ENCODE results near the gene ETDA. TPM values are rescaled to one million over a fixed set of nuclear protein-coding genes. Genes with fewer than 3 reads are reported as not detected.
"Not testable (repeated sequence)": the region's sequence is repeated elsewhere in the genome, so short reads cannot be mapped to it uniquely, and the experiment has no call there.

ETDA gene
- total RNA-seq (2014; rRNA removed; shearing (Covaris generic); ENCODE audit: low replicate concordance): not detected in 2 replicates

DNA sequence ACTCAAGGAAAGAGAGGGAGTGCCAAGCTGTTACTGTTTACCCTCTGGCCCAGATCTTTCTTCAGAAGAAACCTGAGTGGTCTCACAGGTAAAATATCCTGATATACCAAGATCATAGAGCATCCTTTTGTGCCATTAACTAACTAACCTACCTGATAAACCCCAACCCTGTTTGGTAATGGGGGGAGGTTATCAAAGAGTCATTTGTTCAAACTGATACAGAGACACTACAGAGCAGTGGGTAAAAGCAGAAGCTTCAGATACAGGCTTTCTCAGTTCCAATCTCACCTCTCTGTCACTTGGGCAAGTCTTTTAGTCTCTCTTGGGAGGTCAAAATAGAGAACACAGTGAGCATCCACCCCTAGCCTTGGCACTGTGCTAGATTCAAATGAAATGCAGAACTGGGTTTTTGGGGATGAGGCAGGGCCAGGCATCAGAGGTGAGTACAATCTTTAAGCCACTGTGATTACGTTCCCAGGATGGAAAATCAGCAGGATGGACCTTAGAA, at the start of gene ETDA:
Gene ETDA, plus strand, starts transcription at position 51 of the 508 bp plus-strand sequence. CDS start 1,216 bp downstream, outside the sequence.
- not testable (repeated sequence) for DNase-seq; H2AFZ ChIP-seq (ENCODE audit: low read length); H3K9ac ChIP-seq (ENCODE audit: low read length); H3K27me3 ChIP-seq (ENCODE audit: low read length); H3K27ac ChIP-seq (ENCODE audit: low read length); H4K20me1 ChIP-seq (ENCODE audit: insufficient read depth, low read depth, low read length); H3K79me2 ChIP-seq (ENCODE audit: low read length); H3K9me3 ChIP-seq (ENCODE audit: low read length); H3K4me2 ChIP-seq (ENCODE audit: low read depth, low read length, poor library complexity, severe bottlenecking); H3K36me3 ChIP-seq (ENCODE audit: insufficient read depth, low read length); H3K9me2 ChIP-seq (replicated peaks; ENCODE audit: insufficient read depth, low read length); H3K4me3 ChIP-seq (ENCODE audit: low read length); H3K4me1 ChIP-seq (ENCODE audit: low read length)

DNA sequence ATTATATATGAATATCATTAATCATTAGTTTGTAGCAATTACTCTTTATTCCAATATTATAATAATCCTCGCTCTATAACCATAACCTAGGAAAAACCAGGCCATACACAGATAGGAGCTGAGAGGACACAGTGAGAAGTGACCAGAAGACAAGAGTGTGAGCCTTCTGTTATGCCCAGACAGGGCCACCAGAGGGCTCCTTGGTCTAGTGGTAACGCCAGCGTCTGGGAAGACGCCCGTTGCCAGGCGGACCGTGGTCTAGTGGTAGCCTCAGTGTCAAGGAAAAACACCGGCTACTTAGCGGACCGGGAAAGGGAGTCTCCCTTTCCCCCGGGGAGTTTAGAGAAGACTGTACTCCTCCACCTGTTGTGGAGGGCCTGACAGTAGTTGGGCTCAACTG, 45.4 kb upstream of the ETDA start:
- not testable (repeated sequence) for H3K4me2 ChIP-seq (ENCODE audit: low read depth, low read length, poor library complexity, severe bottlenecking); H3K9me2 ChIP-seq (replicated peaks; ENCODE audit: insufficient read depth, low read length); H3K79me2 ChIP-seq (ENCODE audit: low read length); H3K36me3 ChIP-seq (ENCODE audit: insufficient read depth, low read length); H3K9ac ChIP-seq (ENCODE audit: low read length); H3K27ac ChIP-seq (ENCODE audit: low read length); H3K4me1 ChIP-seq (ENCODE audit: low read length); DNase-seq; H3K4me3 ChIP-seq (ENCODE audit: low read length); H2AFZ ChIP-seq (ENCODE audit: low read length); H4K20me1 ChIP-seq (ENCODE audit: insufficient read depth, low read depth, low read length); H3K27me3 ChIP-seq (ENCODE audit: low read length); H3K9me3 ChIP-seq (ENCODE audit: low read length)

DNA sequence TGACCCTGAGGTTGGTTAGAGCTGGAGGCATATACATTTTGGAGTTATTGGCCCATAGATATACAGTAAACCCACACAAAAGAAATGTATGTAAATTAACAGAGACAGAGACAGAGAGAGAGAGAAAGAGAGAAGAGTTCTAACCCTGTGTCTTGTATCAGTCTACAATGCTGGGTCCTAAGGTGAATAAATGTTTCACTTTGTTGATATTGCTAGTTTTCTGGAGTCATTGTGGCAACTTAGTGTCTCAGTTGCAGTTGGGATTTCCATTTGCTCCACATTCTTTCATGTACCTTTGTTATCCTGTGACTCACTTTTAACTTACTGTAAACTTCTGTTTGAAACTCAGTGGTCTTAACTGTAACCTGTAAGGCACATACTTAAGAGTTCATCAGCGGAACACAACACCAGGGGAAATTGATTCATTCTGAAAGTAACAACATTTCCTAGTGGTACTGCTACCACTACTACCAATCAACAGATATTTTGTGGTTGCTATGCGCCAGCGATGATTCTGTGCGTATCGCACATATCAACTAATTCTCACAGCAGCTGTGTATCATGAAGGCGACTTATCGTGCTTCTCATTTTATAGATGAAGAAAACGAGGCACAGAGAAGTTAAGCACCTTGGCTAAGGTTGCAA, 38.5 kb upstream of the ETDA start:
- Histone ChIP-seq H3K27ac (ENCODE audit: low read length) (no peak overlapping the region), H2AFZ (ENCODE audit: low read length) (no peak overlapping the region), H3K9me2 (replicated peaks; ENCODE audit: insufficient read depth, low read length) (no peaks in the 10 kb centered on the region), H3K4me1 (ENCODE audit: low read length) (no peaks in the 10 kb centered on the region), H3K4me3 (ENCODE audit: low read length) (no peak overlapping the region), H3K79me2 (ENCODE audit: low read length) (no peaks in the 10 kb centered on the region), H3K9me3 (ENCODE audit: low read length) (no peaks in the 10 kb centered on the region), H4K20me1 (ENCODE audit: insufficient read depth, low read depth, low read length) (no peaks in the 10 kb centered on the region), H3K36me3 (ENCODE audit: insufficient read depth, low read length) (no peaks in the 10 kb centered on the region), H3K4me2 (ENCODE audit: low read depth, low read length, poor library complexity, severe bottlenecking) (no peak overlapping the region), H3K27me3 (ENCODE audit: low read length) (no peaks in the 10 kb centered on the region), H3K9ac (ENCODE audit: low read length) (no peak overlapping the region)
- no peak for DNase-seq

- not testable (repeated sequence) for H3K4me3 ChIP-seq (ENCODE audit: low read length)
Observed at GRCh38 chrX:135245989-135246388, 5.9 kb upstream of the ETDA start.

GRCh38 chrX:135256087-135256684, 4.3 kb downstream of the ETDA start:
- not testable (repeated sequence) for H3K9me3 ChIP-seq (ENCODE audit: low read length); H3K9me2 ChIP-seq (replicated peaks; ENCODE audit: insufficient read depth, low read length); H3K4me2 ChIP-seq (ENCODE audit: low read depth, low read length, poor library complexity, severe bottlenecking); H3K79me2 ChIP-seq (ENCODE audit: low read length); H3K27me3 ChIP-seq (ENCODE audit: low read length); H3K4me1 ChIP-seq (ENCODE audit: low read length); DNase-seq; H4K20me1 ChIP-seq (ENCODE audit: insufficient read depth, low read depth, low read length); H3K27ac ChIP-seq (ENCODE audit: low read length); H3K36me3 ChIP-seq (ENCODE audit: insufficient read depth, low read length); H3K9ac ChIP-seq (ENCODE audit: low read length); H2AFZ ChIP-seq (ENCODE audit: low read length); H3K4me3 ChIP-seq (ENCODE audit: low read length)

More at GRCh38 chrX:135245989-135246388, 5.9 kb upstream of the ETDA start:
- not testable (repeated sequence) for H3K9me2 ChIP-seq (replicated peaks; ENCODE audit: insufficient read depth, low read length); H3K27ac ChIP-seq (ENCODE audit: low read length); H3K4me2 ChIP-seq (ENCODE audit: low read depth, low read length, poor library complexity, severe bottlenecking); H4K20me1 ChIP-seq (ENCODE audit: insufficient read depth, low read depth, low read length); H3K79me2 ChIP-seq (ENCODE audit: low read length); H2AFZ ChIP-seq (ENCODE audit: low read length); H3K9ac ChIP-seq (ENCODE audit: low read length); H3K36me3 ChIP-seq (ENCODE audit: insufficient read depth, low read length); H3K4me1 ChIP-seq (ENCODE audit: low read length); H3K9me3 ChIP-seq (ENCODE audit: low read length); DNase-seq; H3K27me3 ChIP-seq (ENCODE audit: low read length)

DNA sequence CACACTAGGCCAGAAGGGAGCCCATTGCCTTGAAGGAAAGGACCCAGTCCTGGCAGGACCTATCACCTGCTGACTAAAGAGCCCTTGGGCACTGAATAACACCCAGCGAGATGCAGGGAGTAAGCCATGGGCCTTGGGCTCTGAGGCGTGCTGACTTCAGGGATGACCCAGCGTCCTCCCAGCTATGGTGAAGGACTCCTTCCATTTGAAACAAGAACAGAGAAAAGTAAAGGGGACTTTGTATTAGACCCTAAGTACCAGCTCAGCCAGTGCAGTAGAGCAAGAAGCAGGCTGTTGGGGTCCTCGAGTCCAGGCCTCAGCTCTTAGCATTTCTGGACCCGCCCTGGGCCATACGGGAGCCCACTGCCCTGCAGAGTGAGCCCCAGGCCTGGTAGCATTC, 5.1 kb downstream of the ETDA start:
- no peaks in the 10 kb centered on the region for H3K4me1 ChIP-seq (ENCODE audit: low read length)
- no peaks in the 10 kb centered on the region for H3K9me3 ChIP-seq (ENCODE audit: low read length)
- no peak overlapping the region for H3K9ac ChIP-seq (ENCODE audit: low read length)
- H3K4me2 ChIP-seq (ENCODE audit: low read depth, low read length, poor library complexity, severe bottlenecking): no peak overlapping the region
- H3K9me2 ChIP-seq (replicated peaks; ENCODE audit: insufficient read depth, low read length): no peaks in the 10 kb centered on the region
- DNase-seq: no peak
- H3K27ac ChIP-seq (ENCODE audit: low read length): no peak overlapping the region
- H2AFZ ChIP-seq (ENCODE audit: low read length): no peak overlapping the region
- H3K36me3 ChIP-seq (ENCODE audit: insufficient read depth, low read length): no peaks in the 10 kb centered on the region
- H4K20me1 ChIP-seq (ENCODE audit: insufficient read depth, low read depth, low read length): no peaks in the 10 kb centered on the region
- no peaks in the 10 kb centered on the region for H3K79me2 ChIP-seq (ENCODE audit: low read length)
- H3K27me3 ChIP-seq (ENCODE audit: low read length): no peaks in the 10 kb centered on the region
- no peak overlapping the region for H3K4me3 ChIP-seq (ENCODE audit: low read length)

GRCh38 chrX:135257469-135257868, 5.6 kb downstream of the ETDA start:
- Histone ChIP-seq H3K27ac (ENCODE audit: low read length) (no peak overlapping the region), H3K9me3 (ENCODE audit: low read length) (no peaks in the 10 kb centered on the region), H3K9ac (ENCODE audit: low read length) (no peak overlapping the region), H3K4me2 (ENCODE audit: low read depth, low read length, poor library complexity, severe bottlenecking) (no peak overlapping the region), H3K4me1 (ENCODE audit: low read length) (no peaks in the 10 kb centered on the region), H4K20me1 (ENCODE audit: insufficient read depth, low read depth, low read length) (no peaks in the 10 kb centered on the region), H3K4me3 (ENCODE audit: low read length) (no peak overlapping the region), H3K79me2 (ENCODE audit: low read length) (no peaks in the 10 kb centered on the region), H3K9me2 (replicated peaks; ENCODE audit: insufficient read depth, low read length) (no peaks in the 10 kb centered on the region), H2AFZ (ENCODE audit: low read length) (no peak overlapping the region), H3K36me3 (ENCODE audit: insufficient read depth, low read length) (no peaks in the 10 kb centered on the region), H3K27me3 (ENCODE audit: low read length) (no peaks in the 10 kb centered on the region)
- DNase-seq: no peak

DNA sequence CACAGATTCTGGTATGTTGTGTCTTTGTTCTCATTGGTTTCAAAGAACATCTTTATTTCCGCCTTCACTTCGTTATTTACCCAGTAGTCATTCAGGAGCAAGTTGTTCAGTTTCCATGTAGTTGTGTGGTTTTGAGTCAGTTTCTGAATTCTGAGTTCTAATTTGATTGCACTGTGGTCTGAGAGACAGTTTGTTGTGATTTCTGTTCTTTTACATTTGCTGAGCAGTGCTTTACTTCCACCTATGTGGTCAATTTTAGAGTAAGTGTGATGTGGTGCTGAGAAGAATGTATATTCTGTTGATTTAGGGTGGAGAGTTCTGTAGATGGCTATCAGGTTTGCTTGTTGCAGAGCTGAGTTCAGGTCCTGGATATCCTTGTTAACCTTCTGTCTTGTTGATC, 9.1 kb downstream of the ETDA start:
- DNase-seq; H3K4me1 ChIP-seq (ENCODE audit: low read length); H3K9ac ChIP-seq (ENCODE audit: low read length); H3K9me3 ChIP-seq (ENCODE audit: low read length); H3K4me3 ChIP-seq (ENCODE audit: low read length); H3K9me2 ChIP-seq (replicated peaks; ENCODE audit: insufficient read depth, low read length); H3K4me2 ChIP-seq (ENCODE audit: low read depth, low read length, poor library complexity, severe bottlenecking); H3K79me2 ChIP-seq (ENCODE audit: low read length); H4K20me1 ChIP-seq (ENCODE audit: insufficient read depth, low read depth, low read length); H3K36me3 ChIP-seq (ENCODE audit: insufficient read depth, low read length); H2AFZ ChIP-seq (ENCODE audit: low read length); H3K27ac ChIP-seq (ENCODE audit: low read length); H3K27me3 ChIP-seq (ENCODE audit: low read length): not testable (repeated sequence)

Measured in Karpas-422 (cell line).